Urinary bladder (tissue), 2 donors: ENCODE measurements around the gene GLRA3. TPM values are rescaled to one million over a fixed set of nuclear protein-coding genes. Genes with fewer than 3 reads are reported as not detected.

Source experiments
- polyA plus RNA-seq: library from polyadenylated mRNA; stranded (reverse); fragments of 200-250 nt; gene quantifications from one replicate; pipeline ENCODE4 v1.2.3, GENCODE V29; 2013
- total RNA-seq: library from RNA; depleted of rRNA; stranded (reverse); fragments of >200 nt; gene quantifications from one replicate; pipeline ENCODE4 v1.2.3, GENCODE V29; 2014
- donor health status: healthy.

Gene GLRA3
- total and polyA plus RNA-seq, 2 donors = 0.01 to 0.16 TPM

Other genes with a start within 250 kb of the GLRA3 start
- not detected for gene ADAM29, start 89.1 kb upstream of the GLRA3 start, total RNA-seq
- not detected for gene ADAM29, start 89.1 kb upstream of the GLRA3 start, polyA plus RNA-seq